H9 (cell line): ENCODE results near the gene FRMPD1. TPM values are rescaled to one million over a fixed set of nuclear protein-coding genes. Genes with fewer than 3 reads are reported as not detected.

Source experiments
- DNase-seq: peaks from one replicate; pipeline ENCODE4 v3.0.0-alpha.2; 2017
- H2AFZ ChIP-seq: one replicate; pipeline ENCODE4 v1.6.1; 2013; ENCODE audit warnings: mild to moderate bottlenecking, low read length, control low read depth, moderate library complexity
- H2AK5ac ChIP-seq: 2 replicates; pipeline ENCODE4 v1.6.1; 2013; ENCODE audit warnings: low read length, control low read depth, mixed read lengths; ENCODE audit not compliant: insufficient read length
- H2BK120ac ChIP-seq: one replicate; pipeline ENCODE4 v1.6.1; 2013; ENCODE audit warnings: low read depth, mild to moderate bottlenecking, low read length, control low read depth, inconsistent platforms; ENCODE audit not compliant: poor library complexity, severe bottlenecking
- H2BK12ac ChIP-seq: 2 replicates; pipeline ENCODE4 v1.6.1; 2013; ENCODE audit warnings: low read length, control low read depth, mixed read lengths, low read depth; ENCODE audit not compliant: insufficient read length
- H2BK15ac ChIP-seq: 2 replicates; pipeline ENCODE4 v1.6.1; 2013; ENCODE audit warnings: low read depth, low read length, control low read depth
- H2BK20ac ChIP-seq: one replicate; pipeline ENCODE4 v1.6.1; 2013; ENCODE audit warnings: low read depth, mild to moderate bottlenecking, low read length, control low read depth, inconsistent platforms; ENCODE audit not compliant: poor library complexity, severe bottlenecking
- H2BK5ac ChIP-seq: 2 replicates; pipeline ENCODE4 v1.6.1; 2013; ENCODE audit warnings: low read length, control low read depth, mixed read lengths; ENCODE audit not compliant: insufficient read length
- H3K14ac ChIP-seq: 2 replicates; pipeline ENCODE4 v1.6.1; 2013; ENCODE audit warnings: low read length, control low read depth; ENCODE audit not compliant: insufficient read depth
- H3K18ac ChIP-seq: 2 replicates; pipeline ENCODE4 v1.6.1; 2013; ENCODE audit warnings: low read depth, mild to moderate bottlenecking, mixed read lengths, low read length, control low read depth; ENCODE audit not compliant: insufficient read length
- H3K23ac ChIP-seq: 2 replicates; pipeline ENCODE4 v1.6.1; 2013; ENCODE audit warnings: low read length, control low read depth, mixed read lengths, low read depth; ENCODE audit not compliant: insufficient read length
- H3K23me2 ChIP-seq: 2 replicates; pipeline ENCODE4 v1.6.1; 2013; ENCODE audit warnings: low read depth, mild to moderate bottlenecking, mixed read lengths, low read length, control low read depth; ENCODE audit not compliant: insufficient read length, poor library complexity, severe bottlenecking
- H3K27ac ChIP-seq: 2 replicates; pipeline ENCODE4 v1.5.1; 2013; ENCODE audit warnings: low read length, control low read depth, mixed read lengths, low read depth; ENCODE audit not compliant: insufficient read length
- H3K27me3 ChIP-seq: 2 replicates; pipeline ENCODE4 v1.6.1; 2013; ENCODE audit warnings: low read length, control low read depth, inconsistent platforms; ENCODE audit not compliant: insufficient read depth
- H3K4ac ChIP-seq: 2 replicates; pipeline ENCODE4 v1.6.1; 2013; ENCODE audit warnings: low read depth, mild to moderate bottlenecking, control low read depth, inconsistent platforms, low read length, moderate library complexity
- H3K4me1 ChIP-seq: 2 replicates; pipeline ENCODE4 v1.6.1; 2013; ENCODE audit warnings: low read length, control low read depth, inconsistent platforms; ENCODE audit not compliant: insufficient read depth
- H3K4me2 ChIP-seq: 2 replicates; pipeline ENCODE4 v1.6.1; 2013; ENCODE audit warnings: low read length, control low read depth, mixed read lengths; ENCODE audit not compliant: insufficient read length, insufficient read depth
- H3K56ac ChIP-seq: 2 replicates; pipeline ENCODE4 v1.6.1; 2013; ENCODE audit warnings: low read depth, mild to moderate bottlenecking, mixed read lengths, low read length, control low read depth; ENCODE audit not compliant: insufficient read length
- H3K79me1 ChIP-seq: 2 replicates; pipeline ENCODE4 v1.6.1; 2013; ENCODE audit warnings: low read depth, mild to moderate bottlenecking, moderate library complexity, low read length, control low read depth, inconsistent platforms; ENCODE audit not compliant: insufficient read depth, poor library complexity, severe bottlenecking
- H3K79me2 ChIP-seq: 2 replicates; pipeline ENCODE4 v1.6.1; 2013; ENCODE audit warnings: low read length, control low read depth, inconsistent platforms; ENCODE audit not compliant: insufficient read depth
- H3K9ac ChIP-seq: 2 replicates; pipeline ENCODE4 v1.6.1; 2013; ENCODE audit warnings: low read length, control low read depth, mixed read lengths; ENCODE audit not compliant: insufficient read length; ENCODE audit errors: extremely low read depth
- H3K9me3 ChIP-seq: one replicate; pipeline ENCODE4 v1.6.1; 2013; ENCODE audit warnings: low read depth, low read length, inconsistent platforms; ENCODE audit not compliant: control insufficient read depth
- H3T11ph ChIP-seq: one replicate; pipeline ENCODE4 v1.6.1; 2013; ENCODE audit warnings: mild to moderate bottlenecking, low read length, control low read depth, inconsistent platforms
- H4K20me1 ChIP-seq: one replicate; pipeline ENCODE4 v1.6.1; 2013; ENCODE audit not compliant: control insufficient read depth, insufficient read length, insufficient read depth
- H4K5ac ChIP-seq: 2 replicates; pipeline ENCODE4 v1.6.1; 2013; ENCODE audit warnings: low read depth, mild to moderate bottlenecking, mixed read lengths, low read length, control low read depth; ENCODE audit not compliant: insufficient read length
- H4K8ac ChIP-seq: replicated peaks from 2 replicates; pipeline ENCODE4 v1.6.1; 2013; ENCODE audit warnings: low read length, control low read depth, mixed read lengths, low read depth; ENCODE audit not compliant: insufficient read length
- H4K91ac ChIP-seq: 2 replicates; pipeline ENCODE4 v1.6.1; 2013; ENCODE audit warnings: low read depth, mild to moderate bottlenecking, moderate library complexity, mixed read lengths, low read length, control low read depth; ENCODE audit not compliant: insufficient read length
- H3K27ac Mint-ChIP-seq, 3 experiments: 2 replicates in 2 of 3; 3 replicates in 1 of 3; pipeline ENCODE4 v1.8.0; 2020 to 2021; ENCODE audit warnings: mixed read lengths in 3 of 3, mild to moderate bottlenecking in 1 of 3, moderate library complexity in 1 of 3
- H3K27me3 Mint-ChIP-seq: 2 replicates; pipeline ENCODE4 v1.8.0; 2021; ENCODE audit warnings: low read depth, mild to moderate bottlenecking, moderate library complexity, mixed read lengths
- H3K36me3 Mint-ChIP-seq, 3 experiments: 2 replicates in 2 of 3; 3 replicates in 1 of 3; pipeline ENCODE4 v1.8.0; 2020 to 2021; ENCODE audit warnings: low read depth in 3 of 3, mixed read lengths in 3 of 3; ENCODE audit not compliant: insufficient read depth in 1 of 3
- H3K4me1 Mint-ChIP-seq, 2 experiments: 2 replicates each; pipeline ENCODE4 v1.8.0; 2020; ENCODE audit warnings: mixed read lengths in 2 of 2
- H3K4me3 Mint-ChIP-seq, 2 experiments: 2 replicates in 1 of 2; 3 replicates in 1 of 2; pipeline ENCODE4 v1.8.0; 2020 to 2021; ENCODE audit warnings: mild to moderate bottlenecking in 2 of 2, mixed read lengths in 2 of 2, moderate library complexity in 1 of 2
- H3K9me3 Mint-ChIP-seq, 2 experiments: 2 replicates in 1 of 2; 3 replicates in 1 of 2; pipeline ENCODE4 v1.8.0; 2020; ENCODE audit warnings: mild to moderate bottlenecking in 2 of 2, mixed read lengths in 2 of 2, moderate library complexity in 1 of 2
- CTCF ChIP-seq: fragments of 200-600 bp; sonication (generic); conservative IDR thresholded peaks from 3 replicates; pipeline ENCODE4 v1.8.0; 2021; ENCODE audit warnings: antibody characterized with exemption, mild to moderate bottlenecking
- WGBS: extraction: QIAGEN DNeasy Blood & Tissue Kit; methylation state at CpG from one replicate; pipeline ENCODE4 v1.1.7; 2013; ENCODE audit warnings: missing lambda C conversion rate, low lambda C conversion rate, mixed read lengths; ENCODE audit not compliant: insufficient read length; ENCODE audit errors: extremely low coverage; 5-methylcytosine and 5-hydroxymethylcytosine counted together
- total RNA-seq: library from RNA; stranded (reverse); gene quantifications from 2 replicates; pipeline ENCODE4 v1.2.1, GENCODE V29; 2021

Gene FRMPD1
- total RNA-seq, 1 experiment from 2014 or later, result 0.04 TPM

GRCh38 chr9:37626708-37627292 lies 24.0 kb upstream of the FRMPD1 start:
- H3K9me3 ChIP-seq, result no peaks in the 10 kb centered on the region
- no peaks in the 10 kb centered on the region for H3K79me2 ChIP-seq
- no CpG with 5 or more reads among the region's 5 CpGs for WGBS
- H3K4me2 ChIP-seq, result no peak overlapping the region
- H3K27ac ChIP-seq, result no peak overlapping the region
- H3T11ph ChIP-seq, result no peak overlapping the region
- no peak overlapping the region for H3K14ac ChIP-seq
- H3K27me3 ChIP-seq, result no peaks in the 10 kb centered on the region
- no peak overlapping the region for H4K5ac ChIP-seq
- no peak overlapping the region for H2BK5ac ChIP-seq
- no peak for TF ChIP-seq CTCF
- no peaks in the 10 kb centered on the region for H3K79me1 ChIP-seq
- H3K56ac ChIP-seq, result no peak overlapping the region
- H3K4ac ChIP-seq, result no peak overlapping the region
- no peaks in the 10 kb centered on the region for H3K27me3 Mint-ChIP-seq
- no peak for DNase-seq
- H2BK15ac ChIP-seq, result no peak overlapping the region
- no peaks in the 10 kb centered on the region for H3K36me3 Mint-ChIP-seq
- H3K9me3 Mint-ChIP-seq, result no peaks in the 10 kb centered on the region; a peak in 1 of 5 replicates
- H2AFZ ChIP-seq, result no peak overlapping the region
- H3K4me1 ChIP-seq, result peaks cover 8% of the 10 kb centered on the region; the same call in 1 of the 2 replicates
- H2AK5ac ChIP-seq, result no peak overlapping the region
- no peaks in the 10 kb centered on the region for H4K20me1 ChIP-seq
- no peak overlapping the region for H3K18ac ChIP-seq
- H3K23me2 ChIP-seq, result no peaks in the 10 kb centered on the region
- H3K9ac ChIP-seq, result no peak overlapping the region
- H2BK20ac ChIP-seq, result no peak overlapping the region
- peak overlapping the region in 1 of 3 experiments; percentile 4; a peak in 2 of 7 replicates for H3K27ac Mint-ChIP-seq
- peaks cover 25% of the 10 kb centered on the region in 2 experiments for H3K4me1 Mint-ChIP-seq
- H3K23ac ChIP-seq, result no peak overlapping the region
- H2BK120ac ChIP-seq, result no peak overlapping the region
- H3K4me3 Mint-ChIP-seq, result no peak overlapping the region
- H4K91ac ChIP-seq, result no peak overlapping the region
- H4K8ac ChIP-seq, result no peak overlapping the region
- no peak overlapping the region for H2BK12ac ChIP-seq
